Hematopoietic multipotent progenitor cell treated with erythropoietin and hydrocortisone succinate and interleukin-3 and kit ligand, for 6 days (in vitro differentiated cells): ENCODE data around the gene GPC1.

Experiments used
- DNase-seq: peaks from one replicate; pipeline ENCODE4 v3.0.0-alpha.2; 2015

The GPC1 gene

GRCh38 chr2:240432430-240432819 is 3.0 kb upstream of the GPC1 start:
- no peak for DNase-seq

GRCh38 chr2:240432820-240433801 is 2.4 kb upstream of the GPC1 start:
- DNase-seq: no peak

- no peak for DNase-seq
Measured at GRCh38 chr2:240433973-240434727, 1.3 kb upstream of the GPC1 start.

DNA sequence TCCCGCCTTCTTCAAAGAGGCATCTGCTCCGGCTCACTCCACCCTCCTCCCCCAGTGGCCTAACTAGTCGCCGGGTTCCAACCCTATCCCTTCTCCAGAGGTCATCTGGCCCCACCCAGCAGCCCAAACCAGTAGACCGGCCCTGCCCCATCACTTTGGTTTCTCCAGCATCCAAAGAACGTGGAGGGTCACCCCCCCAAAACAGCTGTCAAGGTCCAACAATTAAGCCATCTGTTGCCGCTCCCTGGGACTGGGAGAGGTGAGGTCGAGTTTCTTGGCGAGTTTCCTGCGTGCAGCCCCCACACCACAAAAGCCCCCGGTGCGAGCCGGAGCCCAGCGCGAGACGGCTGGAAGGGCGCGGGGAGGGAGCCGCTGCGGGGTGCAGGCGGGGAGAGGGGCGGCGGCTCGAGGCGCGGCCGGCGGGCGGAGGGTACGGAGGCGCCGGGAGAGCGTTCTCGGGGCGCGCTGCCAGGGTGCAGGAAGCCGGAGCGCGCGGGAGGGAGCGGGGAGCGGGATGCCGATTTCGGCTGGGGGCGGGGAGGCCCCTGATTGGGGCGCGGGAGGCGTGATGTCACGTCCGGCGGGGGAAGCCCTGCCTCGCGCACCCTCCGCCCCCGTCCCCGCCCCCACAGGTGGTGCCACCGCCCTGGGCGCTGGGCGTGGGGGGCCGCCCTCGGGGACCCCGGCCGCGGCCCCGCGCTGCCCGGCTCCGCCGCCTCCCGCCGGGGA is 571 bp upstream of the GPC1 start:
- DNase-seq: peak; percentile 75

DNA sequence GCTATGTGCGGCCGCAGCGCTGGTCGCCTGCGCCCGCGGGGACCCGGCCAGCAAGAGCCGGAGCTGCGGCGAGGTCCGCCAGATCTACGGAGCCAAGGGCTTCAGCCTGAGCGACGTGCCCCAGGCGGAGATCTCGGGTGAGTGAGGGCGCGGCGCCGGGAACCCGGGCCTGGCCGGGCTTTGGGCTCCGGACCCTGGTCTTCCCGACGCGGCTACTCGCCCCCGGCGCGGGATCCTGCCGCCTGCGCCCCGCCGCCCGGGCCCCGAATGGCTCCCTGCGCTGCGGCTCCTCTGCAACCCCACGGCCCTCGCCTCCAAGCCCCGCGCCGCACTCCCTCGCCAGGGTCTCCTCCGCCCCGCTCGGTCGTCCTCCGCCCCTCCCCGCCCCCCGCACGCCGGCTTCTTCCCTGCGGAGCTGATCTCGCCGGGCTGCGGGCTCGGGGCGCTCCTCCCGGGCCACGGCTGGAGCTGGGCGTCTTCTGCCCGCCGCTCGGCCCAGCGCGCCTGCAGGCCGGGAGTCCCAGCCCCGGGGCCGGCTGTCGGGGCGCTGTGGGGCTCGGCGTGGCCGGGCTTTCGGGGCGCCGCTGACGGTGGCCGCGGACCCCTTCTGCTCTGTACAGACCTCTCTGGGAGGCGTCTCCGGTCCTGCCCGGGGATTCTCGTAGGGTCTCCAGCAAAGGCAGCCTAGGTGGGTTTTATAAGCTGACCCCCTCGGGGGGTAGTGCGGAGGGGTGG is 652 bp downstream of the GPC1 start:
- no peak for DNase-seq

DNA sequence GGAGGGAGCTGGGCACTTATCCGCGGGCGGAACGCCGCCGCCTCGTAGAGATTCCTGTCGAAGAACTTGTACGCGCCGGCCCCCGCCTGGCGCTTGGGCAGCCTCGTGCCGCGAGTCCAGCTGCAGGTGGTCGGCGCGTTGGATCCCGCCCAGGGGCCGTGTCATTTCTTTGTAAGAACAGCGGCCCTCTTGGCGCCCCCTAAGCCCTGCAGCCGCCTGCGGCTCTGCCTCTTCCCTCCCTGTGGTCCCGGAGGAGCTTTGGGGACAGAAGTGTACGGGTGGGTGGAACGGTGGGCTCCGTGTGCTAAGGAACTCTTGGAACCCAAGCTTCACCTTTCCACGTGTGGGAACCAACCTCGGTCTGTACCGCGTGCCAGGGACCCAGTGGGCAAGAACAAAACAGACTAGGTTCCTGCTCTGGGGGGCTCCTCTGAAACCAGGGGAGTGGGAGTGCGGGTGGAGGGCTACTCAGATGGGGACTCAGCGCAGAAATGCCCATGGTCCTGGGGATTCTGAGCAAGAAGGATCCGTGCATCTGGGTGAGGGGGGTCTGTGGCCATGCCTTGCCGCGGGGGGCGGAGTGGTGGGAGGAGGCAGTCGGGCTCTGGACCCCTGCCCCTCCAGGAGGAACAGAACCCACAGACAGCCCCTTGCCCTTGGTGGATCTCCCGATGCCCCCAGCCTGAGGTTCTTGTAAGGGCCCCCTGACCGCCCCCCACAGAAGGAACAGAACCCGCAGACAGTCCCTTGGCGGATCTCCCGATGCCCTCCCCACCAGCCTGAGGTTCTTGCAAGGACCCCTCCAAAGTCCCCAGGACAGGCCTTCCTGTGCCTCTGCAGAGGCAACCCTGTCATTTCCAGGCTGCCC is 1.5 kb downstream of the GPC1 start:
- DNase-seq: no peak

DNA sequence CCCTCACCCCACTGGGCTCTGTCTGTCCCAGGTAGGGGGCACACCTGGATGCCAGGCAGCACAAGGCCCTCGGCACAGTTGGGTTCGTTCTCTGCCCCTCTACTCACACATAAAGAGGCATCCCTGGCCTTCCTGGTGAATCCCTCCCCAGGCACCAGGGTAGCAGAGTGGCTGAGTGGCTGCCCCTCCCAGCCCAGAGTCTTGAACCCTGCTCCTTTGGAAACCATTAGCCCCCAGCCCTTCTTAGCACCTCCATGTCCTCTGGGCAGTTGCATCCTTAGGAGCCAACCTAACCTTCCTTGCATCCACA is 2.0 kb downstream of the GPC1 start:
- no peak for DNase-seq

DNA sequence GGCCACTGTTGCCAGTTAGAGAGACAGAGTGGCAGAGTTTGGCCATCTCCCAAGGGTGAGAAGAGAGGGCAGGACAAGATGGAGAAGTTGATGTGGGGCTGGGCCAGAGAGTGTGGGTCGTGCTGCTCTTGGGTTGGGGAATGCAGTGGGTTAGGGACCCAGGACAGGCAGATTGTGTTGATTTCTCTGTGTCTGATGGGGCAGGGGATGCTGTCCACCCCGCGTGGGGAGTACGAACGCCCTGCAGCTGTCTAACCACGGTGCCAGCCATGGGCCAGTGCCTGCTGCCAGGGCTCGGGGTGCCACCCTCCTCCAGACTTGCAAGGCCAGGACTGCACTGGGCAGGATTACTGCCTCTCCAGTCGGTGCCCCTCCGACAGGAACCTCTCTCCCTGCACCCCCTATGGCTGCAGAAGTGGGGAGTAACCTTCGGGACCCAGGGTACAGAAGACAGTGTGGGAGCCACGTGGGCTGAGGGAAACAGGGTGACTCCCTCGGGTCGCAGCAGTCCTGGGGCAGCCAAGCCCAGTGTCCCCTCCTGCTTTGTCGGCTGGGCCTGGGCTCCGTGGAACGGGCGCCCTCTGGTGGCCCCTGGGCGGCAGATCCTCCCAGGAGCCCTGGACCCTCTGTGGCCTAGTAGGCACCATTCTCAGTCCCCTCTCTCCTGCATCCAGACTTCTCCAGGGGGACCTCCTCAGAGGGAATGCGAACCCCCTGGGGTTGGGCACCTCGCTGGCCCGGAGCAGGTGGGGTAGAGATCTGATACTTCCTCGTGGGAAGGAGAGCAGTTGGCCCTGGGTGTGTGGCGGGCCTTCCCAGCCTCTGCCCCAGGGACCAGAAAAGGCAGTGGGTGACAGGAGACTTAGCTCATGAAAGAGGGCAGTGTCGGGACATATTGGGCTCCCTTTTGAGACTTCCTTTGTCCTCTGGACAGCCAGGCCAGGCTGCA is 2.7 kb downstream of the GPC1 start:
- peak; percentile 77 for DNase-seq

DNA sequence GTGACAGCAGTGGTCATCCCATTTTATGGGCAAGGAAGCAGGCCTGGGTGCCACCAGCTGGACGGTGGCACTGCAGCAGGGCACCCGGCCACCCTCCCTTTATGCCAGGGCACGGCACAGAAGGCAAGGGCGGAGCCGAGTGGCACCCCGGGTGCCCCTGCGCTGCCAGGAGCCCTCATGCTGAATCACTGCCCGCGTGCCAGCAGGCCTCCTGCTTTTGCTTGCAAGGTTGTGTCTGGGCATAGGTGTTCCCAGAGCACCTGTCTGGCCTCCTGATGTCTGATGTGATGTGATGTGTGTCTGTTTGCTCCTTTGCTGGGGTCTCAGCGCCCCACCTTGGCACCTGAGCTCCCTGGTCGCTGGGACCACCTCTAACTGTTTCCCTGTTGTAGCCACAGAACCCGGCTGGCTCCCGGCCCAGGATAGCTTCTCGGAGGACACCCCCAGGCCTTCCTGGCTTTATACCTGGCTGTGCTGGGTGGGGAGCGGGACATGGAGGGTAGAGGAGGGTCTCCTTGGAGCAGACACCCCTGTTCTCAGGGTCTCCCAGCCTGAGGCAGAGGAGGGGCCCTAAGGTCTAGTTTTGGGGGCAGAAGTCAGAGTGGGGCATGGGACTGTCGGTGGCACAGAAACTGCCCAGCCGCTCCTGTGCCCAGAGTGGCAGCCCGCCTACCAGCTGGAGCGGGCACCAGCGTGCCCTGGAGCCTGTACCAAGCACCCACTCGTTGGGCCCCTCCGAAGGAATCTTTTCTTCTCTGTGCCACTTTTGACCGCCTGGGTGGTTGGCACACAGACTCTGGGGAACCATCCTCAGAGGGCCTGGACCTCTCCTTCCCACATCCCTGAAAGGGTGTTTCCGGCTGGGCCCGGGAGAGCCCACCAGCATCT is 3.6 kb downstream of the GPC1 start:
- DNase-seq: no peak

- no peak for DNase-seq
Measured at GRCh38 chr2:240439698-240440151, 4.3 kb downstream of the GPC1 start.

DNA sequence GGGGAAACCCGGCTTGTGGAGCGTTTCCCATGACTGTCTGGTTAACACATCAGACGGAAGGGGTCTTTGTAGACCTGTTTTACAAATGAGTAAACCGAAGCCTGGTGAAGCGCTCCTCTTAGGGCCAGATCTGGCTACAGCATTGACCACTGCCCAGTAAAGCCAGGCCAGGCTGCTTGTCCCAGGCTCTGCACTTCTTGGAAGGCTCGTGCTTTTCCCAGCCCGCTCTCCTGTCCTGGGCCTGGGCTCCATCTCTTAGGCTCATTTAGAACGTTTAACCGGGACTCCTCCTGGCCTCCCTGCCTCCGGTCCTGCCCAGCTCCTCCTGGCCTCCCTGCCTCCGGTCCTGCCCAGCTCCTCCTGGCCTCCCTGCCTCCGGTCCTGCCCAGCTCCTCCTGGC is 4.8 kb downstream of the GPC1 start:
- DNase-seq: no peak

GRCh38 chr2:240440704-240441320 is 5.3 kb downstream of the GPC1 start:
- DNase-seq: no peak

GRCh38 chr2:240441326-240441992 is 6.0 kb downstream of the GPC1 start:
- no peak for DNase-seq

DNA sequence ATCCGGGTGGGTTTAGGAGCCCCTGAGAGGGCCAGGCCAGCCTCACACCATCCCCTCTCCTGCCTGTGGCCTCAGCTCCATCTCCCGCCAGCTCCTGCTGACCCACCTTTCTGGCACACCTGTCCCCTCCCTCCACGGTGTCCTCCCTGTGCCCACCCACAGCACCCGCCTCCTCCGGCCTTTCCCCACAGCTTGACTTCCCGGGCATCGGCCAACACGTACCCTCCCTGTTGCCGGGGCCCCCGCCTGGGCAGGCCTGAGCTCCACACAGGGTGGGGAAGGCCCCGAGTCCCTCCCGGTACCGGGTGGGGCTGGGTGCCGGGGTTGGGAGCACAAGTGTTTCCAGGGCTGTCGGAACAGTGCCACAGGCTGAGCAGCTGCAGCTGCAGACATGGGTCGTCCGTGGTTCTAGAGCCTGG is 6.5 kb downstream of the GPC1 start:
- DNase-seq: no peak

GRCh38 chr2:240442891-240443715 is 7.6 kb downstream of the GPC1 start:
- no peak for DNase-seq

DNA sequence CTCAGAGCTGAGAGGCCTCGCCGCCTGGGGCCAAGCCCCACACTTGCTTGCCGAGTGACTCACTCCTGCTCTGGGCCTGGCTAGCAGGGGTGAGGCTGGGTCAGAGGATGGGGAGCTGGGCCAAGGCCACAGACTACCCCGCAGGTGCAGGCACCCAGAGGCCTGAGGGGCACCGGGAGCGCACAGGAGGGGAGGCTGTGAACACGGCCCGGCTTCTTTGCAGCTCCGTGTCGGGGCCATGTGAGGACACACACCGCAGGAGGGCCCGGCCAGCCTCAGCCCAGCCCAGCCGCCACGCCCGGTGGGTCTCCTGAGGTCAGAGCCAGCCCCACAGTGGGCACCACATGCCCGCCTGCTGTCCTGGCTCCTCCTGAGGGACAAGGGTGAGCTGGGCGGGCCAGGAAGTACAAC is 8.4 kb downstream of the GPC1 start:
- no peak for DNase-seq

- DNase-seq: no peak
Measured at GRCh38 chr2:240444464-240444863, 9.0 kb downstream of the GPC1 start.
